RKO (cell line): ENCODE data around the gene LAMB4.
A peak's percentile ranks its signal among the peaks of the same experiment; 100 is the strongest.
"Not testable (repeated sequence)": the region's sequence is repeated elsewhere in the genome, so short reads cannot be mapped to it uniquely, and the experiment has no call there.

Experiments used
- DNase-seq: peaks from one replicate; pipeline ENCODE4 v3.0.0-alpha.2; 2016; ENCODE audit warnings: low spot score

Gene LAMB4

DNA sequence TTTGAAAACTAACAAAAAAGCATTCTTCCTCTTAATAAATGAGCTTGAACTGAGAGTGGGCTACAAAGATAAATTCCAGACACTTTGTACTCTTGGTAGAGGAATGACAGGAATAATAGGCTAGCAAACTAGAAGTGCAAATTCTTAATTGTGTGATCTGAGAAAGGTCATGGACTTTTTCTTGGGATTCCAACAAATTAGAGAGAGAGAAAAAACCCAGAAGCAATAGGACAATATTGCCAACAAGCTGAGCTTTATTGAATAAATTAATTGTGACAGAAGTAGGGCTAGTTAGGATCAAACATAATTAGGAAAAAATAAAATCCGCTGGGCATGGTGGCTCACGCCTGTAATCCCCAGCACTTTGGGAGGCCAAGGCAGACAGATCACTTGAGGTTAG is 85.8 kb downstream of the LAMB4 start:
- DNase-seq: no peak

DNA sequence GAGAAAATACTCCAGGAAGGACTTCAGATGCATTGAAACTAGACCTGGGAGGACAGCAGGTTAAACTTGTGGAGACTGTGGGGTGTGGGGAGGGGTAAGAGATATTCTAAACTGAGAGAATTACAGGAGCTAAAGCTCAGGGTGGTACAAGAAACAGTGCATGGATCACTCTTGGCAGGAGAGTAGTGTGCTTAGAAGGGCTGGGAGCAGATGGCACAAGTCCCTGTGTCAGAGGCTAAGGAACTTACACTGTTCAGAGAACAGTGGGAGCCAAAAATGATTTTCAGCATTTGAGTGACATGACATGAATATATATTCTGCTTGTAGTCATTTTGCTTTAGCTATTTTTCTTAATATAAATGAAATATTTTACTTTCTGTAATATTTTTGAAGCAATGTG is 91.2 kb downstream of the LAMB4 start:
- no peak for DNase-seq

DNA sequence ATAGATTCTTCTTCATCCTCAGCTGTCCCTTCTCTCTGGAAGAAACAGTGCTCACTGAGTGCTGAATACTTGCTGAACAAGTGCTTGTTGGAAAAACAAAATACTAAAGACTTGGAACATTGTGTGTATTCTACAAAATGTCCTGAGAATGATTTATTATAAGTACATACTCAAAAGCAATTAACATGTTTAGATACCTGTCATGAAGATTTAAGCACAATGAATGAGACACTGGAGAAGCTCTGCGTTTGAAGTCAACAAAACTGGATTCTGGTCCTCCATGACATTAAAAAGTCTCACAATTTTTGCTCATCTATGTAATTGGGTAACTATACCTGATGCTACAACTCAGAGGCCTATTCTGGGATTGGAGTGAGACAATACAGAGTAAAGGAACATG is 92.4 kb downstream of the LAMB4 start:
- no peak for DNase-seq

DNA sequence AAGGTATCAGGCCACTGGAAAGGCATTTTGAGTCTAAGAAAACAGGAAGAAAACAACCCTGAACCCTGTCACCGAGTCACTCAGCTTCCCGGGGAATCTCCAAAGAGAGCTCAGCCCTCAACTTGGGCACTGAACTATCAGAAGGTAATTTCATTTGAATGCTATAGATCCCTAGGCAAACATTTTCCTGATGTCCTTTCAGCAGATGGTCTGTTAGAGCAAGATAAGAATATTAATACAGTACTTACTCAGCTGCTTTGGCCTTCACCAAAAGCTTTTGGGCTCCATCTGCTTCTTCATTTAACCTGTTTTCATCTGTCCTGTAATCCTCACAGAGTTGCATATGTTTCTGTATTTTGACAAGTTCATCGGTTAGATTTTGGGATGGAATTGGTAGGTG is 93.0 kb downstream of the LAMB4 start:
- no peak for DNase-seq

DNA sequence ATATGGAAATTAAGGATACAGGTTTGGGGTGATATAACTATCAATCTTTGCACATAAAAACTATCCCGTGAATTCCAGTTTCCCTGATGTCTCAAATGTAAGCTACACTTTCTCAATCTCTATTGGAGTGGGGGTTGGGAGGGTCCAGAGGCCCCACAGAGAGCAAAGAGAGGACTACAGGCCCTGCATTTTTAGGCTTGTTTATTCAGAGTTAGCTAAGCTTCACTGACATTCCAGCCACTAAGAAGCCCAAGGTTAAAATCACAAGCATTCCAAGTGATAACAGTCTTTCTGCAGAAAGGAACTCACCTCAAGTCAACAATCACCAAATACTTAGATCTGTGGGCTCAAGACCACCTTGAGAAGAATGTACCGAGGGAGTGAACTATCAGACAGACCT is 95.6 kb downstream of the LAMB4 start:
- no peak for DNase-seq

DNA sequence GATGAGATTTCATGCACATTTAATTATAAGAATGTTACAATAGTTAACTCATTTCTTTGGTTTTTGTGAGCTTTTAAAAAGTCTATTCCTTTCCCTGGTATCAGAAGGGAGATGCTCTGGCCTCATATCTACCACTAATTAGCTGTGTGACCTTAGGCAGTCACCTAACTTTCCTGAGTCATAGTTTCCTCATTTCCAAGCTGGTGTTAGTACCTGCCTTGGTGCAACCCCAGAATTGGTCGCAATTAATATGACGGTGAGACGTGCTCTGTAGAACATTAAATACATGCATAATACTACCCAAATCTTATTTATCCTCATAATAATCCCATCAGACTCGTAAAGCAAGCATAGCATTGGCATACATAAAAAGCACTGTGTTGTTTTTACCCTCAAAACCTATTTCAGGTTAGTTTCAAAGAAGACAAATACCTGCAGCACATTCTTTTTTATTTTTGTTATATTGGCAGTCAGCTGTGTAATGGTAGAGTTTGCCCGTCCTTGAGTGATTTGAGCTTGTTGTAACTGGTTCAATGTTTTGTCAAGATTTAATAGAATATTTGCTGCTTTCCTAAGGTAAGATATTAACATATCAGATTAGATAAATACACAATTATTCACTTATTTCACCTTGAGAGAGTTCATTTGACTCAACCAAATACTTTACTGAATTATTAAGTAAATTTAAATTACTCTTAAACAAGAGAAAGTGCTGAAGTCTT is 96.2 kb downstream of the LAMB4 start:
- DNase-seq: no peak

DNA sequence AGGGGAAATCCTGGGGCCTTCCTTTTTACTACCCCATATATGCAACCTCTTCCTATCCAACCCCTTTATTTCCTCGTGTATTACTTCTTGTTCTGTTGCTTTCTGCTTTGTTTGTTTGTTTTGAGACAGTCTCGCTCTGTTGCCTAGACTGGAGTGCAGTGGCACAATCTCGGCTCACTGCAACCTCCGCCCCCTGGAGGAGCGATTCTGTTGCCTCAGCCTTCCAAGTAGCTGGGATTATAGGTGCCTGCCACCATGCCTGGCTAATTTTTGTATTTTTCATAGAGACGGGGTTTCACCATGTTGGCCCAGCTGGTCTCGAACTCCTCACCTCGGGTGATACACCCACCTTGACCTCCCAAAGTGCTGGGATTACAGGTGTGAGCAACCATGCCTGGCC is 96.9 kb downstream of the LAMB4 start:
- not testable (repeated sequence) for DNase-seq

DNA sequence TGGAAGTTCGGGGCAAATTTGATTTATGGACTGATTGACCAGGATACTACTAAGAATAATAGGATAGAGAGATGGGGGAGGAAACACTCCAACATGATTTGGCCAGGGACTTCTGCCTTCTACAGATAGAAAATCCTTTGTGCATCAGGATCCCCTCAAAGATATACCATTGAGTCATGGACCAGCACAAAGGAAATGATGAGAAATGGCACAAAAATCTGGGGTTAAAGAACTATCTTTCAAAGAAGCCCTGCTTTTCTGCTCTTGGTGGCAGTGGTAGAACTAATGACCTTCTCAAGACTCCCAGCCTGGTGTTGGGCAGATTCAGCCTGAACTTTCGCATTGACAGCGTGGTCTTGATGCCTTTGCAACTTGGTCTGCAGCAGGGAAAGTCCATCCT is 99.6 kb downstream of the LAMB4 start:
- no peak for DNase-seq

DNA sequence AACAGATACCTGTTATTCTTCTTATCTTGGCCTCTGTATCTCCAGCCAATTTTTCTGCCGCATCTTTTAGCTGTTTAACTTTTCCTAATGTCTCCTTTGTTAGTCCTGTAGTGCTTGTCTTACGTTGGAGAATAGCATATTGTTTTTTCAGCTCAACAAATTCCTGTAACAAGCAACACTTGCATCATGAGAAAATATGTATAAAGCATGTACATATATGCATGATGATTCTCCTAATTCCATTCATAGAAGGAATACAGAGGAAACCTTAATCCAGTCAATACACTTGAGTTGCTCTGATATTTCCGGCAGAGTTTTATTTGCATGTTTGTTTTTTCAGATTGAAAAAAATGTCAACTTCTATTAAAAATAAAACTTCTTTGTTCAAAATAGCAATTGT is 101.1 kb downstream of the LAMB4 start:
- DNase-seq: no peak

DNA sequence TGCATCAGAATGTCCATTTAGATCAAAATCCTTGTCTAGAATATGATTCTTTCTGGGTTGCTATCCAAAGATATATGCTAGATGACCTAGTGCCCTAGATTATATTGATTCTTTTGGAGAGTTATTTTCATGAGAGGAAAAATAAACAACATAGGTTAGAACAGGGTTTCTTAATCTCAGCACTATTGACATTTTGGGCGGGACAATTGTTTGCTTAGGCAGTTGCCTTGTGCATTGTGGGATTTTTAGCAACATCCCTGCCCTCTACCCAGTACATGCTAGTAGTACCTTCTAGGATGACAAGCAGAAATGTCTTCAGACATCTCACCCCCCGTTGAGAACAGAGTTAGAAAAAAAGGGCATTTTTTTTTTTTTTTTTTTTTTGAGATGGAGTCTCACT is 102.0 kb downstream of the LAMB4 start:
- DNase-seq: no peak

DNA sequence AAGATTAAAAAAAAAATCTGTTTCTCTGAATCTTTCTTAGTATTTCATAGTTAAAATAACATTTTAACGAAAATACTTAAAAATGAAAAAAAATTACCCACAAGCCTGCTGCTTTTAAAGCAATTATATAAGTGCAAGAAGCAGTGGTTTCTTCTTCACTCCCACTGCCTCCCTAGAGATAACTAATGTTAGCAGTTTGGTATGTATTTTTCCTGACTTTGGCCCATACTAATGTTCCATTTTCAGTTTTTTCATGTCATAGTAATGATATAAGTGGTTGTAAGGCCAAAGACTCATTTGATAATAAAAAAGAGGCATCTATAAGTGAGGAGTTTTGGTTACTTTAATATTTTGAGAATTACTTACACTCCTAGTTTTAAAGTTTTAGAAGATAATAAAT is 102.9 kb downstream of the LAMB4 start:
- no peak for DNase-seq

DNA sequence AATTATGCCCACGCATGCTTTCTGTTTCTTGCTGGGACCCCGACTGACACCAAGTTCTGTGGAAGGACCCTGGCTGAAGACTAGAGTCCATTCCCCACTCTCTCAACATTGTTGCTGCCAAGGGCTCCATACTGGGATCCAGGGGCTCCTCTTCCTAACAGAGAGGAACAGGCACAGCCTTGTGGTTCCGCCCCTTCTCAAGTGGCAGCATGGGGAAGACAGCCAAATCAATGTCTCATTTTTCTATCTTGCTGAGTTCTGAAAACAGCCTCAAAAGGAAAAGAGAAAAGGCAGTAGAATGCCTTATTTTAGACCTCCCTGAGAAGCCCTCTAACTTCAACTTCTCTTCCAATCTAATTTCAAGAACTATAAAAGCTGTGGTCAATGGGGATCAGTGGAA is 103.5 kb downstream of the LAMB4 start:
- DNase-seq: no peak

DNA sequence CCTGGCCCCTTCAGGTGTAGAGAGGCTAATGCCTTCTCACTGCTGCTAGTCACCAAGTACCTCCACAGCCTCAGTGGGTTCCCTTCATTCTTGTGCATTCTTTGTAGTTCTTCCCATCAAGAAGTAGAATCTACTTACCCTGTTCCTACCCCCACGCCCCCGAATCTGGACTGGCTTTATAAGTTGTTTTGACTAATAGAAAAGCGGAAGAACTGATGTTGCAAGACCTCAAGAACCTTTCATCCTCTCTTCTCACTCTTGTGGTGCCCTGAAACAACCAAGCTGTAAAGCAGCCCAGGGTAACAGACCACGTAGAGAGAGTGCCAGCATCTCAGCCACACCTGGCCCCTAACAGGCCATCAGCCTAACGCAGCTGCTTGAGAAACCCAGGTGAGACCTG is 104.0 kb downstream of the LAMB4 start:
- DNase-seq: no peak

DNA sequence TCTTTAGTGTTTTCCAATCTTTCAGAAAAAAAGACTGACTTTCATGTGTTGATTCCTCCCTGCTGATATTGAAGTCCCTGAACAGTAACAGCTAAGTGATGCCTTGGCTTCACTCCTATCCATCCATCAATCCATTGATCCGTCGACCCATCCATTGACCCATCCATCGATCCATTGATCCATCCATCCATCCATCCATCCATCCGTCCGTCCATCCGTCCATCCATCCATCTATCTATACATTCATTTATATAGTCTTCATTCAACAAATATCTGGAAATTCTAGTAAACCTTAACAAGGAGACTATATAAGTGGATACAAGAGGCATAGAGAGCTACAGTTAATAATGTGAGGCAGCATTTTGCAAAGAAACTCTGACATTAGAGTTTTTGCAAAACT is 105.6 kb downstream of the LAMB4 start:
- DNase-seq: no peak

DNA sequence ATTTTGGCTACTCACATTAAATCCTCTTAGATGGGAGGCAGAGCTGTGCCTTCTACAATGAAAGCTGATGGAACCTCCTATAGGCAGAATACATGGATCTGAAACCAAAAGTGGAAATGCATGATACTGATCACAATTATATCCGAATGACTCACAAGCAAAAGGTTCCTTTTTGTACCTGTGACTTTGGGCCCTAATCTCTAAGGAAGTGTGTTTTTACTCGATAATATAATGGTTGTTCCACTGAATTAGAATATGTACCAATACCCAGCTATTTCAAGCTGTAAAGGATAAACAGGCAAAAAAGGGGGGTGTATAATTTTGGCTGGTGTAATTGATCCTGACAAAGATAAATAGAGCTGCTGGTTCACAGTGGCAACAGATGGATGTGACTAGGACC is 109.6 kb downstream of the LAMB4 start:
- DNase-seq: no peak

DNA sequence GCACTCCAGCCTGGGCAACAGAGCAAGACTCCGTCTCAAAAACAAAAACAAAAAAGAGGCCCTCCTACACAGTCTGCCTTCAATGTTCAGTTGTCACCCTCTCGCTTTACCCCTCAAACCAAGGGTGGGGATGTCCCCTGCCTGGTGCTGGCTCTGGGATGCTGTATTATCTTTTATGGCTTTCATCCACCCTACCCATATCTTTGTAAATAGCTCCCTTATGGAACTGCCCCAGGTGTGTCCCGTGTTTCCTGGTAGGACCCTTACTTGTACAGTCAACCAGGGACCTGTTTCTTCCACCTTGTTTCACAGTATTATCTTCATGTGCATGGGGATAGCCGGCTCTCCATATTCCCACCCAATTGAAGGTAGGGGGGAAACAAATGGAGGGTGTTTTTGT is 111.5 kb downstream of the LAMB4 start:
- no peak for DNase-seq

DNA sequence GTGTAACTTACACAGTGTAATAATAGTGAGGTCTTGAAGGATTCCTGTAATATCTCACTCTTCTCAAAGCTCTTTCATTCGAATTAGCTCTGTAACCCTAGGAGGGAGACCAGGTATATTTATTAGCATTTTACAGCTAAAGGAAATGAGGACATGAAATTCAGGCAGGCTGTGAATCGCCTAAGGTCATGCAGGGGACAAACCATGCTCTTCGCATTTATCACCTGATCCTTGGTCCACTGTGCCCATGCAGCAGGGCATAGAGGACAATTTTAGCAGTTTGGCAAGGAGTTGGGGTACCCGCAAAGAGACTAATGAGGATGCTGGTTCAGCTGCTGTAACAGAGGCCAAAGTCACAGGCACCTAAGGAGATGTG is 112.4 kb downstream of the LAMB4 start:
- DNase-seq: no peak

DNA sequence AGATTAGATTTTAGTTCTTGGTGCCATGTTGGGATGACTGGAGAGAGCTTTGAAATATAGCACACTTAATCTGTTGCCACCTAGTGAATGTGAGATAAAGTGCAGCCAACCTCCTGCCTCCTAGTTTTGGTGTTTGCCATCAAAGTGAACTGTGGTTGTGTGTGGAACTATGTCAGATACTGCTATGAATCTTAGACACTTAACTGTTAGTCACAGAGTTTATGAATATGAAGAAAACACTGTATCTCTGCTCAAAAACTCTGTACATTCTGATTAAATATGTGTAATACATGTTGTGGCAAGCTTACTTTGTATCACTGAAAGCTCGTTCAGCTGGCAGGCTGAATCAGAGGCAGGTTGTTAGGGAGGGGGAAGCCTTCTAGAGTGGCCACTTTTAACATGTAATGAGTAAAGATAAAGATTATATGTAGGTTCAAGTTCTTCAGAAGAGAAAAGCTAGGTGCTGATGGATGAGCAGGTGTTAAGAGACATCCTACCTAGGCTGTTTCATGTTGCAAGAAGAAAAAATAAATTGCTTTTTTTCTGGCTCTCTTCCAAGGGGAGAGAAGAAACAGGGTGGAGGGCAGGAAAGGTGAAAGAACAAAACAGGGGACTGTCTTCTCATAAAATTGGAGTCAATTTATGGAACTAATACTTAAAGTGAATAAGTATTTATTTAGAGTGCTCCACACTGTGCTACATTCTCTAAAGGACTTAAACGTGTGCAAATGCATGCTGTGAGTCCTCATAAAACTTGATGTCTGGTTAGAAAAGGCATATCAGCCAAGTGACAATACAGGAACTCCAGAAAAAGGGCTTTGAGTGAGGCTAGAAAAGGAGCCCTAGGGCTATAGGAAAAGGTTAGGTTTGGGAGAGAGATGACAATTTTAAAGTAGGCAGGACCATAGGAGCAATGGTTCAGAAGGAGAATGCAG is 113.1 kb downstream of the LAMB4 start:
- DNase-seq: peak; percentile 82

DNA sequence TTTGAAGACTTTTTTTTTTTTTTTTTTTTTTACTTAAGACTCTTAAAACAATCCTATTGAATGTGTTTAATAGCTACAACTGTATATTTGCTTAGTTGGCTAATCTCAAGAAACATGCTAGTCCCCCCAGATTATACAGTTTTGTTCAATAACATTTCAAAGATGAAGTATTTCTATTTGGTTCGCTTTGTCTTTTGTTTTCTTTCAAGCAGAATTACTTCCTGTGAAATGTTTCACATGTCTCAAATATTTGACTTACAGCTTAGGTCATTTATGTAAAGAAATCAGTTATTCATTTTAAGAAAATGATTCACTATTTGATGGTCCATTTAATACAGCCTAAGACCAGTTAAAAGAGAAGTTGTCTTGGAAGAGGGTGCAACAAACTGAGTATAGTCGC is 114.4 kb downstream of the LAMB4 start:
- no peak for DNase-seq

DNA sequence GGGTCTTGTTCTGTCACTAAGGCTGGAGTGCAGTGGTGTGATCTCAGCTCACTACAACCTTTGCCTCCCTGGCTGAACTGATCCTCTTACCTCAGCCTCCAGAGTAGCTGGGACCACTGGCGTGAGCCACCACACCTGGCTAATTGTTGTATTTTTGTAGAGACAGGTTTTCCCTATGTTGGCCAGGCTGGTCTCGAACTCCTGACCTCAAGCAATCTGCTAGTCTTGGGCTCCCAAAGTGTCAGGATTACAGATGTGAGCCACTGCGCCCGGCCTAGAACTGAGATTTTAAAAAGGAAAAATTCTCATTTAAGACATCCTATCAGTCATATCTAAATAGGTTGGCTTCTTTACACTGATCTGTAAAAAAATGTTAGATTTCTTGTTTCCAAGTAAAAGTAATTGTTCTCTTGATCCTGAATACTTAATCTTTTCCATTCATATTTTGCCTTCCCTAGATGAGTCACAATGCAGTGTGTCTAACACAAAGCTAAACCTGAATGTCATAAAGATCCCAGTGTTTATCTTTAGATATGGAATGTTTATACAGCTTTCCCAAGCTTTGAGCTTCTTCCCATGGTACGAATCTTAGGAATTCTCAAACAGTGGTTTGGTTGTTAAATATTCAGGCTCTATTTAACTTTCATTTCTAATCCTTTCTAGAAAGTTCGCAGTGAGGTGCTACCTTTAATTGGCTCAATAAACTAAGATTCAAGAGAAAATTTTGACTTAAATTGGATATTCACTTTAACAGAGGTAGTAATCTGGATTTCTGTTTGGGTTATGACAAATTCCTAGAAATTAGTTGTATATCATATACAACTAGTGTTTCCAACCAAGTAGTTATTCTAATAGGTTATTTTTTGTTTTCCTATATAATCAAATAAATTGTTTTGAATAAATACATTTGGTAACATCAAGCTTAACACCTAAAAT is 115.1 kb downstream of the LAMB4 start:
- DNase-seq: no peak

DNA sequence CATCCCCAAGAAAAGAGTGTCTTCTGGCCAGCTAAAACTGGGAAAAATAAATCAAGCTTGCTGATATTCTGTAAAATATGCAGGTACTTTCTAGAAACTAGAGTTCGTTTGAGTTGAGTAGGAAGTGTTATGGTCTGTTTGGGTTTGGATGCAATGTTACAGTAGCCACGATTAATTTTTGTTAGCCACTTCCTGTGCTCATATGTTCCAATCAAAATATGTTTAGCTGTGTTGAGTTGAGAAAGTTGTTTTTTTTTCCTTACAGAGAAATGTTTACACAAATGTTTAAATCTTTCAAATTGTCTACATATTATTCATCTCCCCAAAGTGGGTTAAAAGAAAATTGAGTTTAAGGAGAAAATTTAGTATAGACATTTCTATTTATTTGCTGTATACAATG is 115.9 kb downstream of the LAMB4 start:
- no peak for DNase-seq
